T-helper 17 cell (primary cell): ENCODE data around the gene CENPS. TPM values are rescaled to one million over a fixed set of nuclear protein-coding genes. Genes with fewer than 3 reads are reported as not detected.

Experiments used
- total RNA-seq, 4 donors: library from RNA in 2 of 4; stranded (reverse) in 2 of 4; gene quantifications; one replicate each; pipeline ENCODE4 v1.2.3 and lab custom pipeline; 2022 to 2026

Gene CENPS
- total RNA-seq, 2 donors from 2014 or later, result 3.8 to 6.3 TPM

Other genes starting within 250 kb of the CENPS start
- 10 to 100 TPM; 10.9 to 13.3 TPM for gene KIF1B, start 219.9 kb upstream of the CENPS start, total RNA-seq
- 10 to 100 TPM; 22.7 to 40.0 TPM for gene PGD, start 31.4 kb upstream of the CENPS start, total RNA-seq
- under 1 TPM; 0.42 to 0.52 TPM for gene CORT, start 19.6 kb downstream of the CENPS start, total RNA-seq
- 10 to 100 TPM; 14.6 to 15.1 TPM for gene DFFA, start 42.1 kb downstream of the CENPS start, total RNA-seq
- 10 to 100 TPM; 16.0 TPM for gene PEX14, start 44.5 kb downstream of the CENPS start, total RNA-seq